GM12878 (cell line): ENCODE data around the gene SF3A1. TPM values are rescaled to one million over a fixed set of nuclear protein-coding genes. Genes with fewer than 3 reads are reported as not detected.

Experiments
- BCL11A ChIP-seq: IDR thresholded peaks from 2 replicates; pipeline ENCODE4 v1.6.1; 2011; ENCODE audit warnings: low read depth, low read length
- CREB1 ChIP-seq: IDR thresholded peaks from 2 replicates; pipeline ENCODE4 v1.6.1; 2012; ENCODE audit warnings: low read depth, mild to moderate bottlenecking, inconsistent platforms
- ESRRA ChIP-seq: IDR thresholded peaks from 2 replicates; pipeline ENCODE4 v1.6.1; 2012; ENCODE audit warnings: mild to moderate bottlenecking, low read length, improper control_type of control experiment
- HDAC6 ChIP-seq: fragments of 200-600 bp; sonication (generic); IDR thresholded peaks from one replicate; pipeline ENCODE4 v1.8.0; 2017; ENCODE audit warnings: antibody characterized with exemption; ENCODE audit not compliant: unreplicated experiment
- JUND ChIP-seq: IDR thresholded peaks from 2 replicates; pipeline ENCODE4 v1.6.1; 2012; ENCODE audit warnings: low read depth, mild to moderate bottlenecking, low read length, improper control_type of control experiment, moderate library complexity
- MEF2B ChIP-seq: fragments of 450-650 bp; IDR thresholded peaks from 2 replicates; pipeline ENCODE4 v1.6.1; 2018; ENCODE audit warnings: mild to moderate bottlenecking, moderate library complexity; ENCODE audit not compliant: partially characterized antibody, poor library complexity, severe bottlenecking
- MTA2 ChIP-seq: fragments of 450-650 bp; IDR thresholded peaks from 2 replicates; pipeline ENCODE4 v1.6.1; 2016; ENCODE audit warnings: low read depth, mild to moderate bottlenecking, moderate library complexity
- MYB ChIP-seq: fragments of 150-350 bp; IDR thresholded peaks from 2 replicates; pipeline ENCODE4 v1.6.1; 2014; ENCODE audit warnings: mild to moderate bottlenecking, low read depth, low read length, borderline replicate concordance
- NFIC ChIP-seq: IDR thresholded peaks from 2 replicates; pipeline ENCODE4 v1.6.1; 2012; ENCODE audit warnings: low read depth, mild to moderate bottlenecking, inconsistent platforms, low read length, moderate library complexity
- NFXL1 ChIP-seq: fragments of 450-650 bp; IDR thresholded peaks from 2 replicates; pipeline ENCODE4 v1.6.1; 2017; ENCODE audit warnings: antibody characterized with exemption, mild to moderate bottlenecking, borderline replicate concordance
- PAX5 ChIP-seq: IDR thresholded peaks from 2 replicates; pipeline ENCODE4 v1.6.1; 2011; ENCODE audit warnings: low read depth, low read length, borderline replicate concordance
- POLR2A ChIP-seq: IDR thresholded peaks from 2 replicates; pipeline ENCODE4 v1.6.1; 2011; ENCODE audit warnings: low read depth, mild to moderate bottlenecking, low read length
- POLR2AphosphoS2 ChIP-seq: IDR thresholded peaks from 2 replicates; pipeline ENCODE4 v1.6.1; 2011; ENCODE audit warnings: low read depth, mild to moderate bottlenecking, low read length, improper control_type of control experiment, moderate library complexity
- SIX5 ChIP-seq: IDR thresholded peaks from 2 replicates; pipeline ENCODE4 v1.6.1; 2011; ENCODE audit warnings: mild to moderate bottlenecking, low read depth, low read length, moderate library complexity; ENCODE audit not compliant: severe bottlenecking
- SREBF2 ChIP-seq: IDR thresholded peaks from 2 replicates; pipeline ENCODE4 v1.6.1; 2012; ENCODE audit warnings: mild to moderate bottlenecking, low read length
- TARDBP ChIP-seq: IDR thresholded peaks from 2 replicates; pipeline ENCODE4 v1.6.1; 2016; ENCODE audit warnings: borderline replicate concordance
- polyA plus RNA-seq, 11 experiments: library from polyadenylated mRNA; depleted of rRNA in 4 of 11; unstranded in 6 of 11; stranded (reverse) in 5 of 11; fragments of >200 nt; fragmentation: Nextera tagmentation in 4 of 11; fragmentation: Illumina TruSeq in 1 of 11; extraction: Ambion mirVana in 4 of 11; extraction: Trizol in 1 of 11; gene quantifications; 1 replicate in 1 of 11; 2 replicates in 10 of 11; pipeline versions ENCODE4 v1.2.1 to v1.2.3, GENCODE V29; 2011 to 2016; ENCODE audit warnings: inconsistent platforms in 2 of 11, missing spikeins in 2 of 11, low read depth in 1 of 11
- total RNA-seq, 4 experiments: library from RNA; depleted of rRNA in 3 of 4; stranded (reverse); fragments of >200 nt in 3 of 4; fragmentation: Illumina TruSeq in 1 of 4; extraction: Trizol in 1 of 4; gene quantifications; 2 replicates each; pipeline versions ENCODE4 v1.2.1 to v1.2.3, GENCODE V29; 2013 to 2021
- TF ChIP-seq, protein P1 (sequence below): IDR thresholded peaks from 2 replicates; pipeline ENCODE4 v1.6.1; 2012; ENCODE audit warnings: low read depth, low read length, improper control_type of control experiment
- TF ChIP-seq, protein P2 (sequence below): IDR thresholded peaks from 2 replicates; pipeline ENCODE4 v1.6.1; 2012; ENCODE audit warnings: low read depth, low read length, improper control_type of control experiment
- TF ChIP-seq, protein P3 (sequence below): IDR thresholded peaks from 2 replicates; pipeline ENCODE4 v1.6.1; 2012; ENCODE audit warnings: mild to moderate bottlenecking, low read depth, low read length
- TF ChIP-seq, protein P4 (sequence below): fragments of 450-650 bp; IDR thresholded peaks from 2 replicates; pipeline ENCODE4 v1.6.1; 2017; ENCODE audit warnings: low read depth, mild to moderate bottlenecking, moderate library complexity
- TF ChIP-seq, protein P5 (sequence below), 3 experiments: IDR thresholded peaks in 2 of 3; conservative IDR thresholded peaks in 1 of 3; 2 replicates each; pipeline ENCODE4 v1.5.1; 2011; ENCODE audit warnings: low read depth in 3 of 3, low read length in 3 of 3, mild to moderate bottlenecking in 3 of 3, control low read depth in 2 of 3, moderate library complexity in 2 of 3, inconsistent platforms in 1 of 3, mixed read lengths in 1 of 3; ENCODE audit not compliant: control insufficient read depth in 2 of 3, insufficient read depth in 1 of 3; ENCODE audit errors: extremely low read depth in 1 of 3

The SF3A1 gene
- total and polyA plus RNA-seq, 10 of the 15 experiments (the other 5 are each of a cell fraction or from before 2014, with no cell fraction given): 10.4 to 239 (median 46.0) TPM

DNA sequence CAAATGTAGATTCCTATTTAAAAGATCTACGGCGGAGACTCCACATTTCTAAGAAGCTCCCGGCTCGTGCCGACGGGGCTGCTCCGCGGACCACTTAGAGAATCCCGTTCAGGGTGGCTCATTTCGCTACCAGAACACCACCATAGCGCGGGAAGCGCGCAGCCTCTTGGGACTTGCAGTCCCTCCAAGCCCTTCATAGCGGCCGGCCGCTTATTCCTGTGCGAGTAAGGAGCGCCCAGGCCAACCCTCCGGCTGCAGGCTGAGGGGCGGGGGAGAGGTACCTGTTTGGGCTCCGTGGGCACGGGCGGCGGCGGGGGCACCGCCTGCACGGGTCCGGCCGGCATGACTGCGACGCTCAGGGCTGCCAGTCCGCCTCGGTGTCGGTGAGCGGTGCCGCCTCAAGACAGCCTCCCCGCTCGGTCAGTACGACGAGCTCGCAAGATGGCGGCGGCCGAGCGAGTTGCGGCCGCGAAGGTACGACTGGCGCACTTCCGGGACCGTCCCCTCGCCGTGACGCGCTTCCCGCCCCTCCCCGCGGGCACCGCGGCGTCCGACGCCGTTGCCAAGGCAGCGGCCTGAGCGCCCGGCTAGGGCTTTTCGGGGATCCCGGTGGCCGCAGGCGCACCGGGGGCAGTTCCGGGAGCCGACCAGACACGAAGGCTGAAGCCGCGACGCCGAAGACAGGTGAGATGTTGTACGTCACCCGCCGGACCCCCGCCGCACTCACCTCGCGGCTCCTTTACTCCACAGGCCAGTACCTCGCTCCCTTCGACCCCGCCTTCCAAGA, at the start of gene SF3A1, which contains the start of gene CCDC157 (continued):
- TF ChIP-seq, protein P1, sequence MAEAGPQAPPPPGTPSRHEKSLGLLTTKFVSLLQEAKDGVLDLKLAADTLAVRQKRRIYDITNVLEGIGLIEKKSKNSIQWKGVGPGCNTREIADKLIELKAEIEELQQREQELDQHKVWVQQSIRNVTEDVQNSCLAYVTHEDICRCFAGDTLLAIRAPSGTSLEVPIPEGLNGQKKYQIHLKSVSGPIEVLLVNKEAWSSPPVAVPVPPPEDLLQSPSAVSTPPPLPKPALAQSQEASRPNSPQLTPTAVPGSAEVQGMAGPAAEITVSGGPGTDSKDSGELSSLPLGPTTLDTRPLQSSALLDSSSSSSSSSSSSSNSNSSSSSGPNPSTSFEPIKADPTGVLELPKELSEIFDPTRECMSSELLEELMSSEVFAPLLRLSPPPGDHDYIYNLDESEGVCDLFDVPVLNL: no peak
- TF ChIP-seq, protein P2, sequence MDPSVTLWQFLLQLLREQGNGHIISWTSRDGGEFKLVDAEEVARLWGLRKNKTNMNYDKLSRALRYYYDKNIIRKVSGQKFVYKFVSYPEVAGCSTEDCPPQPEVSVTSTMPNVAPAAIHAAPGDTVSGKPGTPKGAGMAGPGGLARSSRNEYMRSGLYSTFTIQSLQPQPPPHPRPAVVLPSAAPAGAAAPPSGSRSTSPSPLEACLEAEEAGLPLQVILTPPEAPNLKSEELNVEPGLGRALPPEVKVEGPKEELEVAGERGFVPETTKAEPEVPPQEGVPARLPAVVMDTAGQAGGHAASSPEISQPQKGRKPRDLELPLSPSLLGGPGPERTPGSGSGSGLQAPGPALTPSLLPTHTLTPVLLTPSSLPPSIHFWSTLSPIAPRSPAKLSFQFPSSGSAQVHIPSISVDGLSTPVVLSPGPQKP: peak; percentile 58; the same call in 1 of the 2 replicates
- TF ChIP-seq POLR2A (peak; percentile 100), SIX5 (peak; percentile 66), MYB (no peak), MEF2B (peak; percentile 65), MTA2 (no peak), SREBF2 (no peak), PAX5 (no peak), NFIC (no peak), HDAC6 (peak; percentile 57), TARDBP (no peak; the same call in 1 of the 2 replicates), ESRRA (no peak), NFXL1 (no peak), JUND (peak; percentile 57; the same call in 1 of the 2 replicates), POLR2AphosphoS2 (peak; percentile 93), BCL11A (peak; percentile 6; the same call in 1 of the 2 replicates), CREB1 (peak; percentile 96)
- TF ChIP-seq, protein P3, sequence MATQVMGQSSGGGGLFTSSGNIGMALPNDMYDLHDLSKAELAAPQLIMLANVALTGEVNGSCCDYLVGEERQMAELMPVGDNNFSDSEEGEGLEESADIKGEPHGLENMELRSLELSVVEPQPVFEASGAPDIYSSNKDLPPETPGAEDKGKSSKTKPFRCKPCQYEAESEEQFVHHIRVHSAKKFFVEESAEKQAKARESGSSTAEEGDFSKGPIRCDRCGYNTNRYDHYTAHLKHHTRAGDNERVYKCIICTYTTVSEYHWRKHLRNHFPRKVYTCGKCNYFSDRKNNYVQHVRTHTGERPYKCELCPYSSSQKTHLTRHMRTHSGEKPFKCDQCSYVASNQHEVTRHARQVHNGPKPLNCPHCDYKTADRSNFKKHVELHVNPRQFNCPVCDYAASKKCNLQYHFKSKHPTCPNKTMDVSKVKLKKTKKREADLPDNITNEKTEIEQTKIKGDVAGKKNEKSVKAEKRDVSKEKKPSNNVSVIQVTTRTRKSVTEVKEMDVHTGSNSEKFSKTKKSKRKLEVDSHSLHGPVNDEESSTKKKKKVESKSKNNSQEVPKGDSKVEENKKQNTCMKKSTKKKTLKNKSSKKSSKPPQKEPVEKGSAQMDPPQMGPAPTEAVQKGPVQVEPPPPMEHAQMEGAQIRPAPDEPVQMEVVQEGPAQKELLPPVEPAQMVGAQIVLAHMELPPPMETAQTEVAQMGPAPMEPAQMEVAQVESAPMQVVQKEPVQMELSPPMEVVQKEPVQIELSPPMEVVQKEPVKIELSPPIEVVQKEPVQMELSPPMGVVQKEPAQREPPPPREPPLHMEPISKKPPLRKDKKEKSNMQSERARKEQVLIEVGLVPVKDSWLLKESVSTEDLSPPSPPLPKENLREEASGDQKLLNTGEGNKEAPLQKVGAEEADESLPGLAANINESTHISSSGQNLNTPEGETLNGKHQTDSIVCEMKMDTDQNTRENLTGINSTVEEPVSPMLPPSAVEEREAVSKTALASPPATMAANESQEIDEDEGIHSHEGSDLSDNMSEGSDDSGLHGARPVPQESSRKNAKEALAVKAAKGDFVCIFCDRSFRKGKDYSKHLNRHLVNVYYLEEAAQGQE: no peak
- TF ChIP-seq, protein P4, sequence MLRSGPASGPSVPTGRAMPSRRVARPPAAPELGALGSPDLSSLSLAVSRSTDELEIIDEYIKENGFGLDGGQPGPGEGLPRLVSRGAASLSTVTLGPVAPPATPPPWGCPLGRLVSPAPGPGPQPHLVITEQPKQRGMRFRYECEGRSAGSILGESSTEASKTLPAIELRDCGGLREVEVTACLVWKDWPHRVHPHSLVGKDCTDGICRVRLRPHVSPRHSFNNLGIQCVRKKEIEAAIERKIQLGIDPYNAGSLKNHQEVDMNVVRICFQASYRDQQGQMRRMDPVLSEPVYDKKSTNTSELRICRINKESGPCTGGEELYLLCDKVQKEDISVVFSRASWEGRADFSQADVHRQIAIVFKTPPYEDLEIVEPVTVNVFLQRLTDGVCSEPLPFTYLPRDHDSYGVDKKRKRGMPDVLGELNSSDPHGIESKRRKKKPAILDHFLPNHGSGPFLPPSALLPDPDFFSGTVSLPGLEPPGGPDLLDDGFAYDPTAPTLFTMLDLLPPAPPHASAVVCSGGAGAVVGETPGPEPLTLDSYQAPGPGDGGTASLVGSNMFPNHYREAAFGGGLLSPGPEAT: peak; percentile 70; the same call in 1 of the 2 replicates
- TF ChIP-seq, protein P5, sequence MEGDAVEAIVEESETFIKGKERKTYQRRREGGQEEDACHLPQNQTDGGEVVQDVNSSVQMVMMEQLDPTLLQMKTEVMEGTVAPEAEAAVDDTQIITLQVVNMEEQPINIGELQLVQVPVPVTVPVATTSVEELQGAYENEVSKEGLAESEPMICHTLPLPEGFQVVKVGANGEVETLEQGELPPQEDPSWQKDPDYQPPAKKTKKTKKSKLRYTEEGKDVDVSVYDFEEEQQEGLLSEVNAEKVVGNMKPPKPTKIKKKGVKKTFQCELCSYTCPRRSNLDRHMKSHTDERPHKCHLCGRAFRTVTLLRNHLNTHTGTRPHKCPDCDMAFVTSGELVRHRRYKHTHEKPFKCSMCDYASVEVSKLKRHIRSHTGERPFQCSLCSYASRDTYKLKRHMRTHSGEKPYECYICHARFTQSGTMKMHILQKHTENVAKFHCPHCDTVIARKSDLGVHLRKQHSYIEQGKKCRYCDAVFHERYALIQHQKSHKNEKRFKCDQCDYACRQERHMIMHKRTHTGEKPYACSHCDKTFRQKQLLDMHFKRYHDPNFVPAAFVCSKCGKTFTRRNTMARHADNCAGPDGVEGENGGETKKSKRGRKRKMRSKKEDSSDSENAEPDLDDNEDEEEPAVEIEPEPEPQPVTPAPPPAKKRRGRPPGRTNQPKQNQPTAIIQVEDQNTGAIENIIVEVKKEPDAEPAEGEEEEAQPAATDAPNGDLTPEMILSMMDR (IDR thresholded peaks at IDR 0.05 in 2 of 3, conservative IDR thresholded peaks at IDR 0.05 in 1 of 3; ENCODE audit: control insufficient read depth in 2 of 3, extremely low read depth in 1 of 3, insufficient read depth in 1 of 3, low read depth in 3 of 3, low read length in 3 of 3): no peak
